Measurements from ENCODE around the gene SCAMP2. TPM values are rescaled to one million over a fixed set of nuclear protein-coding genes. Genes with fewer than 3 reads are reported as not detected.
A peak's percentile ranks its signal among the peaks of the same experiment; 100 is the strongest.

SCAMP2 gene
- total RNA-seq, 4 donors from 2014 or later = 46.3 to 122 (median 74.3) TPM

DNA sequence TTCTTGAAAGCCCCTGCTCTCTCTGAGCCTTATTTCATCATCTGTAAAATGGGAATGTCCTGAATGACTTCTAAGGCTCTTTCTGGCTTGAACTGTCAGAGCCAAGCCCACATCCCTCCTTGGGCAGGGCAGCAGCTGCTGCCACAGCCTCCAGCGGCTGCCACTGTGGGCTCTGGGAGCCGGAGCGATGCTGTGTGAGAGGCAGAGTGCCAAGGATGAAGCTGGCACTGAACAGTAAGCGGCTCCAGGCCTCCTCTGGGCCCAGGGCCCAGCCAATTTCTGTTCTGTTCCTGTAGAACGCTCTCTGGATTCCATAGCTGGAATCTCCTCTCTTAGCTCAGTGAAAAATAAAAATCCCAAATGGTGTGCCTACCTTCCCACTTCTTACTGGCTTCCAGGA lies 42.3 kb downstream of the SCAMP2 start:
- intact Hi-C loops (cut with DNase I; ENCODE audit: low total_unique reads) = no loop called here

DNA sequence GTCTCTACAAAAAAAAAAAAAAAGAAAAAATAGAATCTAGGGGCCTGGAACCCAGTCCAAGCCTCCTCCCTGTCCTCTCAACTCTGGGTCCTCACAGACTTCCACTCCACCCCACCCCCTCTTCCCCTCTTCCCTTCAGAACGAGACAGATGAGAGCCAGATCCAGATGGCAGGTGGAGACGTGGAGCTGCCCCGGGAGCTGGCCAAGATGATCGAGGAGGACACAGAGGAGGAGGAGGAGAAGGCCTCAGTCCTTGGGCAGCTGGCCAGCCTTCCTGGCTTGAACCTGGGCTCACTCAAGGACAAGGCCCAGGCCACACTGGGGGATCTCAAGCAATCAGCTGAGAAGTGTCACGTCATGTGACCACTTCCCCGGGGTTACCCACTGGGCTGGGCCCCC lies 43.2 kb downstream of the SCAMP2 start:
- H3K27ac ChIP-seq = no peak overlapping the region
- peaks cover 16 to 19% of the 10 kb centered on the region in 2 donors for H3K4me1 ChIP-seq
- no peaks in the 10 kb centered on the region for H3K9me3 ChIP-seq
- H3K4me3 ChIP-seq = no peak overlapping the region
- no peak for ATAC-seq
- H3K36me3 ChIP-seq = no peaks in the 10 kb centered on the region
- TF ChIP-seq POLR2A (IDR thresholded peaks at IDR 0.05) = no peak
- TF ChIP-seq, protein P1, sequence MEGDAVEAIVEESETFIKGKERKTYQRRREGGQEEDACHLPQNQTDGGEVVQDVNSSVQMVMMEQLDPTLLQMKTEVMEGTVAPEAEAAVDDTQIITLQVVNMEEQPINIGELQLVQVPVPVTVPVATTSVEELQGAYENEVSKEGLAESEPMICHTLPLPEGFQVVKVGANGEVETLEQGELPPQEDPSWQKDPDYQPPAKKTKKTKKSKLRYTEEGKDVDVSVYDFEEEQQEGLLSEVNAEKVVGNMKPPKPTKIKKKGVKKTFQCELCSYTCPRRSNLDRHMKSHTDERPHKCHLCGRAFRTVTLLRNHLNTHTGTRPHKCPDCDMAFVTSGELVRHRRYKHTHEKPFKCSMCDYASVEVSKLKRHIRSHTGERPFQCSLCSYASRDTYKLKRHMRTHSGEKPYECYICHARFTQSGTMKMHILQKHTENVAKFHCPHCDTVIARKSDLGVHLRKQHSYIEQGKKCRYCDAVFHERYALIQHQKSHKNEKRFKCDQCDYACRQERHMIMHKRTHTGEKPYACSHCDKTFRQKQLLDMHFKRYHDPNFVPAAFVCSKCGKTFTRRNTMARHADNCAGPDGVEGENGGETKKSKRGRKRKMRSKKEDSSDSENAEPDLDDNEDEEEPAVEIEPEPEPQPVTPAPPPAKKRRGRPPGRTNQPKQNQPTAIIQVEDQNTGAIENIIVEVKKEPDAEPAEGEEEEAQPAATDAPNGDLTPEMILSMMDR (IDR thresholded peaks at IDR 0.05 in 4 of 5, conservative IDR thresholded peaks at IDR 0.05 in 1 of 5) = no peak
- intact Hi-C loops (cut with DNase I; ENCODE audit: low total_unique reads) = no loop called here
- no peak for DNase-seq
- peaks cover 6 to 13% (median 7%) of the 10 kb centered on the region in 3 donors for H3K27me3 ChIP-seq
- in situ Hi-C loops (cut with MboI; ENCODE audit: low sequenced_read_pairs in 4 of 4) = no loop called here

More for the DNA sequence above, 42.3 kb downstream of the SCAMP2 start:
- no peaks in the 10 kb centered on the region for H3K36me3 ChIP-seq
- no peak overlapping the region for H3K4me3 ChIP-seq
- no peak for TF ChIP-seq POLR2A (IDR thresholded peaks at IDR 0.05)
- TF ChIP-seq, protein P1 (IDR thresholded peaks at IDR 0.05 in 4 of 5, conservative IDR thresholded peaks at IDR 0.05 in 1 of 5) = no peak
- H3K27ac ChIP-seq = peak overlapping the region in 2 of 4 donors; percentile 18 to 78
- in situ Hi-C loops (cut with MboI; ENCODE audit: low sequenced_read_pairs in 4 of 4) = no loop called here
- no peaks in the 10 kb centered on the region for H3K9me3 ChIP-seq
- peaks cover 16 to 19% of the 10 kb centered on the region in 2 donors for H3K4me1 ChIP-seq
- DNase-seq (no peak), ATAC-seq (peak in 1 of 2 donors; percentile 27)
- peaks cover 6 to 13% (median 7%) of the 10 kb centered on the region in 3 donors for H3K27me3 ChIP-seq

DNA sequence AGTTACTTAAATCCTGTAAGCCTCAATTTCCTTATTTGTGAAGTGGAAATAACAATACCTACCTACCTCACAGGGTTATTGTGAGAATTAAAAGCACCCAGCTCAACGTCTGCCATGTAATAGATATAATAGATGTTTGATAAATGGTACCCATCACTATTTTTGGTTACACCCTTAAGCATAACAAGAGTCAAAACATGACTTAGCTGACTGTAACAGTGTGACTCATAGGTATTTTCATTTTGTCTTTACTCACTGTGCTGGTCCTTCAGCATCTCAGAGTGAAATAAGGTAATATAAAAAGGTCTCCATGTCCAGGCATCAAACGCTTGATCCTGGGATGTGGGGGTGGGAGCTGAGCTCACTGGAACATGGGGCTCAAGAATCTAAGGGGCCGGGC lies 43.7 kb downstream of the SCAMP2 start:
- no peak overlapping the region for H3K4me3 ChIP-seq
- H3K27me3 ChIP-seq = peaks cover 6 to 13% (median 7%) of the 10 kb centered on the region in 3 donors
- DNase-seq (no peak), ATAC-seq (no peak)
- in situ Hi-C loops (cut with MboI; ENCODE audit: low sequenced_read_pairs in 4 of 4) (no loop called here), intact Hi-C loops (cut with DNase I; ENCODE audit: low total_unique reads) (no loop called here)
- TF ChIP-seq, protein P1 (IDR thresholded peaks at IDR 0.05 in 4 of 5, conservative IDR thresholded peaks at IDR 0.05 in 1 of 5) = no peak
- no peak for TF ChIP-seq POLR2A (IDR thresholded peaks at IDR 0.05)
- no peaks in the 10 kb centered on the region for H3K36me3 ChIP-seq
- H3K9me3 ChIP-seq = no peaks in the 10 kb centered on the region
- H3K27ac ChIP-seq = no peak overlapping the region
- H3K4me1 ChIP-seq = peaks cover 16 to 19% of the 10 kb centered on the region in 2 donors

DNA sequence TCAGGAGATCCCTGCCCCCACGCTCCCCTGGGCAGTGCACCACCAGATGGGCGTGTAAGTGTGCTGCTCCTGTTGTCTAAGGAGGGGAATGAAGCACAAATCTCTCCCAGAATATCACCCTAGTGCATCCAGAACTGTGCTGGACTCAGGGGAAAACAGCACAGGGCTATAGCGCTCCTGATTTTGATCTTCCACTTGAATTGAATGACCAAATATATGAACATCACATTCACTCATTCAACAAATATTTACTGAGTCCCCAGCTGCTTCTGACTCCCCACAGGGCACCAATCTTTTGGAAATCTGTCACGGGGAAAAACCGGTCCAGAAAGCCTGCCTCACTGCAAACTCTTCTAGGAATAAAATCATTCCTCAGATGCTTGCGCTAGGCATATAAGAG lies 44.3 kb downstream of the SCAMP2 start:
- no peak overlapping the region for H3K27ac ChIP-seq
- in situ Hi-C loops (cut with MboI; ENCODE audit: low sequenced_read_pairs in 4 of 4) (no loop called here), intact Hi-C loops (cut with DNase I; ENCODE audit: low total_unique reads) (no loop called here)
- no peaks in the 10 kb centered on the region for H3K36me3 ChIP-seq
- TF ChIP-seq, protein P1 (IDR thresholded peaks at IDR 0.05 in 4 of 5, conservative IDR thresholded peaks at IDR 0.05 in 1 of 5) = no peak
- no peak for TF ChIP-seq POLR2A (IDR thresholded peaks at IDR 0.05)
- ATAC-seq = no peak
- no peak overlapping the region for H3K4me3 ChIP-seq
- DNase-seq = no peak
- peaks cover 6 to 13% (median 7%) of the 10 kb centered on the region in 3 donors for H3K27me3 ChIP-seq
- peaks cover 16 to 19% of the 10 kb centered on the region in 2 donors for H3K4me1 ChIP-seq
- H3K9me3 ChIP-seq = no peaks in the 10 kb centered on the region

DNA sequence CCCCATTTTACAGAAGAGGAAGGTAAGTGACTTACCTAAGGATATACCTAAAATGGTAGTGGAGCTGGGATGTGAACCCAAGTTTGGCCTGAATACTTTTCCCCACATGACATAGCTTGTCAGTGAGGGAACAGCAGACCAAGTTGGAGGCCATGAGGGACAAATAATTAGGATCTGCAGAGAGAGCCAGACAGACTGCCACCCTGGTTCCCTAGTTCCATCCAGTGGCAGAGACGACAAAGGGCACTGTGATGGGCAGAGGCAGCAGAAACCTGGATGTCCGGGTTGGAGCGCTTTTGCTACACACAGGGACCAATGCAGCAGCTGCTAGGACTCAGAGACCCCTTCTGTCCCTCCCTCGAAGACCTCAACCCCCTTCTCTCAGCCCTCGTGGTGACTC lies 45.6 kb downstream of the SCAMP2 start:
- H3K27ac ChIP-seq = no peak overlapping the region
- intact Hi-C loops (cut with DNase I; ENCODE audit: low total_unique reads) (no loop called here), in situ Hi-C loops (cut with MboI; ENCODE audit: low sequenced_read_pairs in 4 of 4) (no loop called here)
- TF ChIP-seq POLR2A (IDR thresholded peaks at IDR 0.05) = no peak
- TF ChIP-seq, protein P1 (IDR thresholded peaks at IDR 0.05 in 4 of 5, conservative IDR thresholded peaks at IDR 0.05 in 1 of 5) = no peak
- peaks cover 16 to 19% of the 10 kb centered on the region in 2 donors for H3K4me1 ChIP-seq
- H3K36me3 ChIP-seq = no peaks in the 10 kb centered on the region
- DNase-seq = no peak
- H3K9me3 ChIP-seq = no peaks in the 10 kb centered on the region
- peaks cover 6 to 13% (median 7%) of the 10 kb centered on the region in 3 donors for H3K27me3 ChIP-seq
- no peak for ATAC-seq
- H3K4me3 ChIP-seq = no peak overlapping the region

Data from gastrocnemius medialis (tissue), 4 donors.